HG02571 (cell line): Measurements from ENCODE around the gene OLIG1.

Experiments used
- ATAC-seq: cut with Tn5 transposase; IDR thresholded peaks from one replicate; pipeline ENCODE4 v1.9.1; 2021; ENCODE audit warnings: mild to moderate bottlenecking, moderate library complexity; ENCODE audit not compliant: unreplicated experiment

Gene OLIG1

DNA sequence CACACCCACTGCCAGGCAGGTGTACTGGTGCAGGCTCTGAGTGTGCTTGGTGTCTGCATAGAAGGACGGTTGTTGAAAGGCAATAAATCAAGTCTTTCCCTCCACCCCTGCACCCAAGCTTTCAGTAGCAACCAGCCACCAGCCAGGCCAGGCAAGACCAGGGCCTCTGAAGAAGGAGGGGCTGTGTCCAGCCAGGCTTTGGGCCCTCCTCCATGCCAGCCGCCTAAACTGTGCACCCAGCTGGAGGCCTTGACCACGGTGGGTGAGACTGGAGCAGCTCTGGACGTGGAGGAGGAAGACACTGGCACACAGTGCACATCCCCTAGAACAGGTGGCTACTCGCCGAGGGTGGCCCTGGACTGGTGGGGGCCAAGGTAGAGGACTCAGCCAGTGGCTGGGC is 39.3 kb upstream of the OLIG1 start:
- ATAC-seq = no peak

DNA sequence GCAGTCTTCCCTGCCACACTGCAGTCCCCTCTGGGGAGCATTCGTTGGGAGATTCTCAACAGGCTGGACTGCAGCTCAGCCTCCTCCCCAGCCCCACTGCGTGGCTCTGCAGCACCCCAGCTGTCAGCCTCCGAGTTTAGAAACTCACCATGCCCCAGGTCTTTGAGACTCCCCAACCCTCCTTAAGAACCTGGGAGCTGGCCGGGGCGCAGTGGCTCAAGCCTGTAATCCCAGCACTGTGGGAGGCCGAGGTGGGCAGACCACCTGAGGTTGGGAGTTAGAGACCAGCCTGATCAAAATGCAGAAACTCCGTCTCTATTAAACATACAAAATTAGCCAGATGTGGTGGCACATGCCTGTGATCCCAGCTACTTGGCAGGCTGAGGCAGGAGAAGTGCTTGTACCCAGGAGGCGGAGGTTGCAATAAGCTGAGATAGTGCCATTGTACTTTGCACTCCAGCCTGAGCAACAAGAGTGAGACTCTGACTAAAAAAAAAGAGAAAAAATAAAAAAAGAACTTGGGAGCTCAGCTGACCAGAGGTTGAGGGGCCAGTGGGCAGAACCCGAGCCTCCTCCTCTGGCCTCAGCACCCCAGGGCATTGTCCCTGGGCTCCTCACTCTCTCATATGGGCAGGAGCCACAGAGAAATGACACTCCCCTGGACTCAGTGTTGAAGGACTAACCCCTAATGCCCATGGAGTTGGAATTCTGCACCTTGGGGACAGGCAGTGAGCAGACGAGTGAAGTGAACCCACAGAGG is 38.6 kb upstream of the OLIG1 start:
- ATAC-seq = no peak

DNA sequence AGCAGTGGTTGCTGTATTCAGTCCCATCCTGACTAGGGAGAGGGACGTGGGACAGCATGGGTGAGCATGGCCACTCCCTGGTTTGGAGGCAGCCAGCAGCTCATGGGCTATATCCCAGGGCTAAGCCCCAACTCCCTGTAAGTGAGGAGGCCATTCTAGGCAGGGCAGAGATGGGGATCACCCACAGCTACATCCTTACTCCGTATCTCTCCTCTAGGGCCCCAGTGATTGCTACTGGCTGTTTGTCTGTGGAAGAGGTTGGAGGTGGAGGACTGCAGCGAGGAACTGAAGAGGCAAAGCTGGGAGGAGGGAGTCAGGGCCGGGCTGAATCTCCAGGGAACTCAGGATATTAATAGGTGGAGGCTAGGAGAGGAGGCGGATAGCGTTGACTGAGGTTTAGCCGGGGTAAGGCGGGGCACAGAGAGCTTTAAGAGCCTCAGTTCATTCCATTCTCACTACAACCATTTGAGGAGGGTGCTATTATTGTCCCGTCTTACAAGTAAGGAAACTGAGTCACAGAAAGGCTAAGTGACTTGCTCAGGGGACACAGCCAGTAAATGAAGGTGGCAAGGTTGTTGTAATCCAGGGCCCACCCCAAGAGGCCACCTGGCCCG is 37.4 kb upstream of the OLIG1 start:
- no peak for ATAC-seq

DNA sequence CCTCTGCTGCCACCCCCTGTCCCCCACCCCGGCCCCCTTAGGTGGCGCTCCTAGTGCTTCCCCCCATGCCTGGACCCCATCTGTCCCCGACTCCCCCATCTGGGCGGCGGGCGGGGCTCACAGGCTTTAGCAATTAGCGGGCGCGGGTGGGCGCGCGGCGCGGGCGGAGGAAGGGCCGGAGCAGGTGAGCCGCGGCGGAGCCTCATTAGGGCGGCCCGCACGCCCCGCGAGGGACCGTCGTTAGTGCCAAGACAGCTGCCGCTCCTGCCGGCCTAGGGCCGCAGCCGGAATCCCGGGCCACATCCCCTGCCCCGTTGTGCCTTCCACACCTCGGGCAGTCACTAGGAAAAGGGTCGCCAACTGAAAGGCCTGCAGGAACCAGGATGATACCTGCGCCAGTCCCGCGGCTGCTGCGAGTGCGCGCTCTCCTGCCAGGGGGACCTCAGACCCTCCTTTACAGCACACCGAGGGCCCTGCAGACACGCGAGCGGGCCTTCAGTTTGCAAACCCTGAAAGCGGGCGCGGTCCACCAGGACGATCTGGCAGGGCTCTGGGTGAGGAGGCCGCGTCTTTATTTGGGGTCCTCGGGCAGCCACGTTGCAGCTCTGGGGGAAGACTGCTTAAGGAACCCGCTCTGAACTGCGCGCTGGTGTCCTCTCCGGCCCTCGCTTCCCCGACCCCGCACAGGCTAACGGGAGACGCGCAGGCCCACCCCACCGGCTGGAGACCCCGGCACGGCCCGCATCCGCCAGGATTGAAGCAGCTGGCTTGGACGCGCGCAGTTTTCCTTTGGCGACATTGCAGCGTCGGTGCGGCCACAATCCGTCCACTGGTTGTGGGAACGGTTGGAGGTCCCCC is 36.6 kb upstream of the OLIG1 start:
- no peak for ATAC-seq

DNA sequence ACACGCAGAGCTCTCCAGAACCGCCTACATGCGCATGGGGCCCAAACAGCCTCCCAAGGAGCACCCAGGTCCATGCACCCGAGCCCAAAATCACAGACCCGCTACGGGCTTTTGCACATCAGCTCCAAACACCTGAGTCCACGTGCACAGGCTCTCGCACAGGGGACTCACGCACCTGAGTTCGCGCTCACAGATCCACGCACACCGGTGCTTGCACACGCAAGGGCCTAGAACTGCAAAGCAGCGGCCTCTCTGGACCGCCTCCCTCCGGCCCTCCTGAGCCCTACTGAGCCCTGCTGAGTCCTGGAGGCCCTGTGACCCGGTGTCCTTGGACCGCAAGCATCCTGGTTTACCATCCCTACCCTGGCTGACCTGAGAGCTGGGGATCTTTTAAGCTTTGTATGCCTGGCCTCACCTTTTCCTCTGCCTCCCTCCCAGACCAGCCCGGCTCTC is 36.0 kb upstream of the OLIG1 start:
- no peak for ATAC-seq

DNA sequence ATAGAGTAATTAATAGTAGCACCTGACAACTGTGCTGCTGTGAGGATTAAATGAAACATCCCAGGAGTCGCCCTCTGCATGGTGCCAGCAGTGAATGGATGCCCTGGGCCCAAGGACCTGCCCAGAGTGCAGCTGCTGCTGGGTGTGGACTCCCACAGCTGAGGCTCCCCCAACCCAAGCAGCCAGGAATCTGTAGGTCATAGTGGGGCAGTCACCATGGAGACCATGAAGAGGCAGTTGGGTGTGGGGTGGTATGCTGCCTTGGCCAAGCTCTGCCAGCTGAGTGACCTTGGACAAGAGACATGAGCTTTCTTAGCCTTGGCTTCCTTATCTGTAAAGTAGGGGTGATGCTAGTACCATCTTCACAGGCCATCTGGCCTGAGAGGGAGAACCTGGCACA is 34.8 kb upstream of the OLIG1 start:
- no peak for ATAC-seq

DNA sequence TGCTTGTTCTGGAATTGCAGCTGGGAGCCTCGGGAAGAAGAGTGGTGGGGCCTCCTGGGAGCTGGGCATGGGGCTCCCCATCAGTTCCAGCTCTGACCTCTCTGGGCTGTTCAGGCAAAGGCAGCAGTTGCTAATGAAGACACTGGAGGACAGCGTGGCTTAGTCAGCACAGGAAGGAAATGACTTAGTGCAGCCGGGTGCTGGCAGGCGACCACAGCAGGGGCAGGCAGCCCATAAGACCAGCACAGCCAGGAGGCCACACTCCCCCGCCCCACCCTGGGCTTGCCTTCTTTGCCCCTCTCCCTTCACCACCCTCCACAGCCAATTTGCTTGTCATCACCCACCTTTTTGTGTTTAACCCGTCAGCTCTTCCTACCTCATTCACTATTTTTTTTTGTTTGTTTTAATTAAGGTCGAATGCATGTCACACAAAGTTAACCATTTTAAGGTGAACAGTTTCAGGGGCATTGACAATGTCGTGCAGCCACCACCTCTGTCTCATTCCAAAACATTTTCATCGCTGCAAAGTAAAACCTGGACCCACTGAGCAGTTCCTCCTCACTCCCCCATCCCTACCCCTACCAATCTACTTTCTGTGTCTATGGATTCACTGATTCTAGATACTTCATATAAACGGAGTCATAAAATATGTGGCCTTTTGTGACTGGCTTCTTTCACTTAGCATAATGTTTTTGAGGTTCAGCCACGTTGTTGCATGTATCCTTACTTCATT is 33.3 kb upstream of the OLIG1 start:
- no peak for ATAC-seq

DNA sequence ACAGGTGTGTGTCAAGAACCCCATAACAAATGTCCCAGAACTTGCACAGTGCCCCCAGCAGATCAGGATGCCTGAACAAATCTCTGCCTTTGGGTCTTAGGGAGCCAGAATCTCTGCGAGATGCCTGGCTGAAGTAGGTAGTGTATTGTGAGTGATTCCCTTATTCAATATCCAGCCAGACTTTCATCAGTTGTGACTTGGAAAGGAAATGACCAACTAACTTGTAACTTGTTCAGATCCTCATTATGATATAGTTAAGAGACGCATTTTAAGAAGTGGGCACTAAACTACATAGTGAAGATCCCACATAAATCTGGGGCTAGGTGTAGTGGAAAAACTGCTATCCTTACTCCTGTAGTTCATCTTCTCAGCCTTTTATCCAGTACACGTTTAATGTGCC is 32.4 kb upstream of the OLIG1 start:
- ATAC-seq = no peak

DNA sequence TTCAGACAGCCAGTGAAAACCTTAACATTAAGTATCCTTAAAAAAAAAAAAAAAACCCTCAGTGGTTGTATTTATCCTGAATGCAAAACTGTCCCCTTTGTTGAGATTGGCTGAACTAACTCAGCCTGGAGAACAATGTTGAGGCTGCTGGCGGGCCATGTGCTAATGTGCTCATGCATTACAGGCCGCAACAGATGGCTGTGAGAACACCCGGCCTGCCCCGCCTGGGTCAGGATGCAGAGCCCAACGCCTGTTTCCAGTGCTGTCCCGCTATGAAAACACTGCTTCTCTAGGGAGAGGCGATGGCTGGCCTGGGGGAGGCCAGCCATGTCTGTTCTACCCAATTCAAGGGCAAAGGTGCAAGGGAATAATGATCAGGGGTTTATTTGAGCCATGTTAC is 30.4 kb upstream of the OLIG1 start:
- ATAC-seq = no peak

DNA sequence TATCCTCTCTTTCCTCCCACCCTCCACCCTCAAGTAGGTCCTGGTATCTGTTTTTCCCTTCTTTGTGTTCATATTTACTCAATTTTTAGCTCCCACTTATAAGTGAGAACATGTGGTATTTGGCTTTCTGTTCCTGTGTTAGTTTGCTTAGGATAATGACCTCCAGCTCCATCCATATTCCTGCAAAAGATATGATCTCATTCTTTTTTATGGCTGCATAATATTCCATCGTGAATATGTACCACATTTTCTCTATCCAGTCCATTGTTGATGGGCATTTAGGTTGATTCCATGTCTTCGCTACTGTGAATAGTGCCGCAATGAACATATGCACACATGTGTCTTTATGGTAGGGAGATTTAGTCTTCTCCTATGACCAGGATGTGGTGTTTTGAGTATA is 29.7 kb upstream of the OLIG1 start:
- no peak for ATAC-seq

DNA sequence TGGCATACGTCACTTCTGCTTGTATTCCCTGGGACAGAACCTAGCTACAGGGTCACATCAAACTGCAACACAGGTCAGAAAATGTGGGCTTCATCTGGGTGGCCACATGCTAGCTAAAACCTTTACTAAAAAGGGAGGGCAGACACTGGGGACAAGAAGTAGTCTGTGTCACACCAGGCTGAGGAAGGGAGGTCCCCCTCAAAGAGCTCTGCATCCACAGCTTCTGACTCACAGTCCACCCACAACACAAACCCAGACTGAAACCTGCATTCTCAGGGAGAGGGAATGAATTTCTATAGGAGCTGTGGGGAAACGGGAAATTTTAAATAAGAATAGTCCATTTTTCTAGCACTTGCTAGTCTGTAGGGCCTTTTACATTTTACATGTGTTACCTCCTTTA is 28.0 kb upstream of the OLIG1 start:
- ATAC-seq = no peak

DNA sequence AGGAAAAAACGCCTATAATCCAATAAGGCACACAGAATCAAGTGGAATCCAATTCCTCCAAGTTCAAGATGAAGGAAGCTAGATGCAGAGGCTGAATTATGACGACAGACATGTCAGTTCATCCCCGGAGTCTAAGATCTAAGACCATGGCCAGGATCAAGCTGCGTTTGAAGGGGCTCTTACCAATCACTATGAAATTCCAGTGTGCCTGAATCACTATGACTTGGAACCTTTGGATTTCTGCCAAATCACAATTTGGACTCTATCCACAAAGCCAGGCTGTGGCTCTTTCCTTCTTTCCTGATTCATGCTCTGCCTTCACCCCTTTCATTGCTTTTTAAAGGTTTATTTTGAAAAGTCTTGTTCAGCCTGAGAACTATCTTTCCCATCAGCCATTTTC is 27.1 kb upstream of the OLIG1 start:
- ATAC-seq = no peak

DNA sequence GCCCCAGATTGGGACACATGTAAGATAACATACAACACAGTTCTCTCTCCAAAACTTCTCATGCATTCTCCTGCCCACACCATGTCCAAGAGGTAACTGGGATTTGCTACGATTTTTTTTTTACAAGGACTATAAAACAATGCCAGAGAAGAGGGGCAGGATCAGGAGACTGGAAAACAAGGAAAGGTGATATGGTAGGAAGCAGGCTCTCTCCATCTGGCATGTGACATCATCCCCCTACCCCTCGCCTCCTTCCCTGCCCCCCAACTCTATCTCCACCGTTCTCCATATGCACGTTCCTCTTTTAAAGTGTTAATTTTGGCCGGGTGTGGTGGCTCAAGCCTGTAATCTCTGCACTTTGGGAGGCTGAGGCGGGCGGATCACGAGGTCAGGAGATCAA is 23.5 kb upstream of the OLIG1 start:
- no peak for ATAC-seq

DNA sequence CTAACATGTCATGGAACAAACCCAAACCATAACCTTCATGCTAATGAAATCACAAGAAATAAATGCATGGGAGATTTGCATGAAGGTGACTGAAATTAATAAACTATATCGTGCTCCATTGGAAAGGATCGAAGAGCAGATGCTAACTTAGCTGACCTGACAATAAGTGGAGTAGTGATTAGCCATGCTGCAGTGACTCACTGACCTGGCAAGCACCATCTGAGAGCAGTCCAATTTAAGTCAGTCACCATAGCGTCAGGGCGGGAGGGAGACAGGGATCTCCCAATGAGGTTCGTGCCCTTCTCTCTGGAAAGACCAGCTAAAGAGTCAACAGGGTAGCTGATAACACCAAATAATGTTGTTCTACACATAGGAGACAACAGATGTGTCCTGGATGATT is 22.7 kb upstream of the OLIG1 start:
- no peak for ATAC-seq

DNA sequence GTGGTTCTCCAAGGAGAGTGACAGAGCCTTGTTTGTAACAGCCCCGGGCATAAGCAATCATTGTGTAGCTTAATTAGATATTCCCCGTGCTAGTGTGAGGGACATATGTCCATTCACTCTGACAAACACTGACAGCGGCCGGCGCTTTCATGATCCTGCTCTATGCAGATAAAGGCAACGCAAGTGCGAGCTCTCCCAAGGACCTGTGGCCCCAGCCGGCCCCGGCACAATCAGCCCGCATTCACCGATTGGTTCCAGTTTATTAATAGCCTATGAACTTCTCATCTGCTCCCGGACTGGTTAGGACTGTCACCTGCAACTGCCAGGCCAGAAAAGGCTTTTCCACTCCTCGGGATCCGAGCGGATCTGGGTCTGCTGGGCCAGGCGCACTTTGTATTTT is 18.0 kb upstream of the OLIG1 start:
- no peak for ATAC-seq

DNA sequence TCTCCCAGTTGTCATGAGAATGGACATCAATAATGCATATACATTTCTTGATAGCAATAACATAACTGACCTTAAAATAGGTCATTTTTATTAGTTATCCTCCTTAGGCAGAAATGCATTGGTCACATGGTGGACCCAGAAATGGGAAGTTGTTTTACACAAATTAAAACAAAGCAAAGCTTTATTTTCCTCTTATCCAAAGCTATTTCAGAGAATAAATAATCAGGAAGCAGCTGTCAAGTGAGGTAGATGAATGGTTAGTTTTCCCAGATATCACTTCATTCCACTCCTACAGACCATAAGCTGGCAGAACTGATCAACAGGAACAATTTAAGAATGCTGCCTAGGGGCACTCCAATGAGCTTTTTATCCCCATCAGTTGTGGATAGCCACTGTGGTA is 16.0 kb upstream of the OLIG1 start:
- no peak for ATAC-seq

DNA sequence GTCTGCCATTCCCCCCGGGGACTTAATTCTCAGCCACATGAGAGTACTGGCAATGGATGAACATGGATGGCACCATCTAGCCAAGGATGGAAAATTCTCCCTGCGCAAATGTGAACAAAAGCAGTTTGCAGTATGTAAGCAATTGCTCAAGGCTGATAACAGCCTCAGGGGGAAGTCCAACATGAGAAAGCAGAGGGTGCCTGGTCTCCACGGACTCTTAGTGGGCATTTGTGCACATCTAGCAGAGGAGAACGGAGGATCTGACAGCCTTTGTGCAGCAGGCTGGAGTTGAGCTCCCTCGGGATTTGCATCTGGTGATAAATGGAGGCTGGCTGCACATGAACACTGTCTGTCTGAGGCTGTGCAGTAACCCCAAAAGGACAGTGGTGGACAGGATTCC is 13.9 kb upstream of the OLIG1 start:
- ATAC-seq = no peak

DNA sequence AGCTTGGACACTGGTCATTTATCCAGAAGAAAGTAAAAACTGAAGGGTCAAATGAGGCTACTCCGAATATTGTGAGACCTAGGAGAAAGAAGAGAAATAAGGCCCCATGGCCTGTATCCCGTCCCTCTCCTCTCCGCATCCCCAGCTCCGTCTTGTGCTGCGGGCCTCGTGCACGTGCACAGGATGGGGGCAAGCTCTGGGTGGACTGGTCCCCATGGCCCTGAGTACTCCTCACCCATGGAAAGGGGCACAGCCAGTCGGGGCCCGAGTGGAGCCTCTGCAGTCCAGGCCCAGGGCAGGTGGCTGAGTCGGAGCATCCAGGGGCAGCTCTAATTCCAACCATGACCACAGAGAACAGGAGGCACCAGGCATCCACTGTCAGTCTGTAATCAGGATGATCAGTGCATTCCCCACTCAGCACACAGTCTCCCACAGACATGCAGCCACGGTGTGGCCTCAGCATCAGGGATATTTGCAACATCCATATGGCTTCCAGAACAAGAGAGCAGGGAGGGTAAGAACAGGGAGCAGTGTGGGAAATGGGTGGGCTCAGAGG is 12.5 kb upstream of the OLIG1 start:
- ATAC-seq = no peak

DNA sequence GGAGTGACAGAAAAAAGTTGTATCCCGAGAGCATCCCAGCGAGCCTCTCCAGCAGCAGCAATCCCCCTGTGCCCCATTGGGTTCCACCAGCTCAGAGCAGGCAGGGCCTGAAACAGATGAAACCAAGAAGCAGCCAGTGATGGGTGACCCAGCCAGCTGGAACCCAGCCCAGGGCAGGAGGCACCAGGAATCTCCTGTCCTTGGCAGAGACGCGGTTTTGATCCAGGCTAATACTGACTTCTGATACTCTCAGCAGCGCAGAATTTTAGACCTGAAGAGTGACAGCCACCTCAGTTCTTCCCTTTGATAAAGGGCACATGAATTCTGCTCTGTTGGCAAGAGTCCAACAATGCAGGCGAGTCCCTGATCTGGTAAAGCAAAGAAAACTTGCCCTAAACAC is 11.4 kb upstream of the OLIG1 start:
- no peak for ATAC-seq

DNA sequence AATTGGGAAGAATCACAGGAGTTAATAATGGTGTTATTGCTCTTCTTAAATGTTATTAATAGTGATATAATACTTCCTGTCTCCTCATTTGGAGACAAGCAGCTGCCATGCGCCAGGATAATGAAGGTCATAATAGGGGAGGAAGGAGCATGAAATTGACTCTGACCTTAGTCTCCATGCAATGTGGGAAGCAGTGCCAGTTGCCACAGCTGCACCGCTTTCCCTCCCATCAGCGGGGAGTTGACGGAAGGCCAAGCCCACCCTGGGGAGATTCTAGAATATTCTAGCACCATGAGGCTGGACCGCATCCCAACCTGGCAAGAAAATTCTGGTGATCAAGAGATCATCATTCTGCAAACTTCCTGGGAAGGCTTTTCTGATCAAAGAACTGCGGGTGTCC is 11.0 kb upstream of the OLIG1 start:
- no peak for ATAC-seq

DNA sequence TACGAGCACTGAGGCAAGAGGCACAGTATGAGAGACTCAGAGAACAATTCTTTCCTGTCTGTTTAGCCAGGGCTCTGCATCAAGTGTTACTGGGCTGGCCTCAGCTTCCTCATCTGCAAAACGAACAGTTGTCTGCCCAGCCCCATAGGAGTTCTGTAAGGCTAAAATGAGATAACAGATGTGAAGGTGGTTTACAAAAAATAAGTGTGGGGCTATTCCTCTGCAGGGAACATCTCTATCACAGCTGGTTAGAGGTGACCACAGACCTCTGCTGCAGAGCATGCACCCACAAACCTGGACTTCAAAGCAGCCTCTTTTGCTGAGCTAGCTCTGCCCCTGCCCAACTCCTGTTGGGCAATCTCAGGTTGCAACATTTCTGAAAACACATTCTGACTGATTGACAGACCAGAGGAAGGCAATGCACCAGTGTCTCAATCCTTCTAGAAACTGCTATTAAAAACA is 10.5 kb upstream of the OLIG1 start:
- no peak for ATAC-seq
